ENCODE measurements around the gene USH1C.
A peak's percentile ranks its signal among the peaks of the same experiment; 100 is the strongest.

The USH1C gene

GRCh38 chr11:17498475-17498874 is 45.7 kb downstream of the USH1C start:
- Mint-ChIP-seq H3K9me3 (ENCODE audit: low read depth) (no peaks in the 10 kb centered on the region), H3K27ac (no peak overlapping the region), H3K4me3 (no peak overlapping the region), H3K4me1 (ENCODE audit: low read depth) (no peaks in the 10 kb centered on the region), H3K27me3 (no peaks in the 10 kb centered on the region), H3K36me3 (no peaks in the 10 kb centered on the region)

DNA sequence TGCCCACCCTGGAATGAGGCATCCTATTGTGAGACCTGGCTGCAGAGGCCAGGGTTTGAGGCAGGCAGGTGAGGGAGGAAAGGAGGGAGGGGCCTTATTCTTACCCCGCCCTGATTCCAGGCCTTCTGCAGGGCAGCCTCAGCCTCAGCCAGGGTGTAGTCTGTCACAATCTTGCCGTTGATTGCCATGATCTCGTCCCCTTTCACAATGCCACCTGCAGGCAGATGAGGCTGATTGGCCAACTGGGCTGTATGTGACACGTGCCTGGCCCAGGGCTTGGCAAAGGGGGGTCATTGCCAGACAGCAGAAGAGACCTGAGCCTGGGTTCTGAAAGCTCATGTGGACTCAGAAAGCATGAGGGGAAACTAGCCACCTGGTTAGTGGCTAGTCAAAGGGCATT is 46.2 kb downstream of the USH1C start:
- Mint-ChIP-seq H3K4me1 (ENCODE audit: low read depth) (no peaks in the 10 kb centered on the region), H3K27me3 (no peaks in the 10 kb centered on the region), H3K27ac (no peak overlapping the region), H3K9me3 (ENCODE audit: low read depth) (no peaks in the 10 kb centered on the region), H3K36me3 (no peaks in the 10 kb centered on the region), H3K4me3 (no peak overlapping the region)

DNA sequence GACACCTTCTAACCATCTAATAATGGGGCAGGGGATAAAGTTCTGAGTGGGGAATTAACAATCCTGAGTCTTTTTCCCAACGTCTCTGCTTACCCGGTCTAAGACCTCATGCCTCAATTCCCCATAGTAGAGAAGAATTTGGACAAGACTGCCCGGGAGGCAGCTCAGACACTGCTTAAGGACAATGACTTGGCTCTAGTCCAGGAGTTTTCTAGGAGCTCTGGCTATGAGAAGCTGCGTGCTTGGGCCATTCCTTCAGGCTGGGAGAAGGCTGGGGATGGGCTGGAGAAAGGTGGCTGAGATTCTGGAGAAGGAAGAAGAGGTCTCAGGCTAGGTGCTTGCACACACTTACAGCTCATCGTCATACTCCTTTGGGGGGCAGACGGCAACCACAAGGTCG is 47.8 kb downstream of the USH1C start:
- no peak overlapping the region for H3K27ac Mint-ChIP-seq
- H3K4me3 Mint-ChIP-seq = no peak overlapping the region
- no peaks in the 10 kb centered on the region for H3K27me3 Mint-ChIP-seq
- H3K4me1 Mint-ChIP-seq (ENCODE audit: low read depth) = no peaks in the 10 kb centered on the region
- no peaks in the 10 kb centered on the region for H3K9me3 Mint-ChIP-seq (ENCODE audit: low read depth)
- no peaks in the 10 kb centered on the region for H3K36me3 Mint-ChIP-seq

DNA sequence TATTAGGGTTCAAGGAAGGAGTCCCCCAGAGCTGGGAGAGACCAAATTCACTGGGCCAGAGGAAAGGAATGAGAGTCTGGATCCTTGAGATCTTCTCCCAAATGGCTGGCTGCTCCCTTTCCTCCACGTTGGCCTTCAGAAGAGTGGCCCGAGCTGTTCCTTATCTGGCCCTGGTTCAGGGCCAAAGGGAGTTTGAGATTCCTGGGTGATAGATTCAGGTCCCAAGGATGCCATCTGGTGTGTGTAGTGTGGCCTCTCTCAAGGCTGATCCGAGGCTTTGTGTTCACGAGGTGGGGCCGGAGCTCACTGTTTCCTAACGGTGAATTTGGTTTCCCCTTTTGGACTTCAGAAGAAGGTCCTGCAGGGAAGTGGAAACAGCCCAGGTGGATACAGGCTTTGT is 50.2 kb downstream of the USH1C start:
- Mint-ChIP-seq H3K4me1 (ENCODE audit: low read depth) (no peaks in the 10 kb centered on the region), H3K9me3 (ENCODE audit: low read depth) (no peaks in the 10 kb centered on the region), H3K27ac (no peak overlapping the region), H3K36me3 (no peaks in the 10 kb centered on the region), H3K27me3 (no peaks in the 10 kb centered on the region), H3K4me3 (no peak overlapping the region)

GRCh38 chr11:17490938-17491337 is 53.3 kb downstream of the USH1C start:
- no peaks in the 10 kb centered on the region for H3K4me1 Mint-ChIP-seq (ENCODE audit: low read depth)
- peaks cover 3% of the 10 kb centered on the region for H3K27me3 Mint-ChIP-seq
- no peak overlapping the region for H3K4me3 Mint-ChIP-seq
- no peaks in the 10 kb centered on the region for H3K36me3 Mint-ChIP-seq
- no peak overlapping the region for H3K27ac Mint-ChIP-seq
- no peaks in the 10 kb centered on the region for H3K9me3 Mint-ChIP-seq (ENCODE audit: low read depth)

GRCh38 chr11:17490232-17490631 is 54.0 kb downstream of the USH1C start:
- peaks cover 3% of the 10 kb centered on the region for H3K27me3 Mint-ChIP-seq
- no peaks in the 10 kb centered on the region for H3K36me3 Mint-ChIP-seq
- no peaks in the 10 kb centered on the region for H3K4me1 Mint-ChIP-seq (ENCODE audit: low read depth)
- no peaks in the 10 kb centered on the region for H3K9me3 Mint-ChIP-seq (ENCODE audit: low read depth)
- H3K4me3 Mint-ChIP-seq = no peak overlapping the region
- no peak overlapping the region for H3K27ac Mint-ChIP-seq

- H3K27me3 Mint-ChIP-seq = peaks cover 3% of the 10 kb centered on the region
- no peak overlapping the region for H3K27ac Mint-ChIP-seq
- H3K9me3 Mint-ChIP-seq (ENCODE audit: low read depth) = no peaks in the 10 kb centered on the region
- no peak overlapping the region for H3K4me3 Mint-ChIP-seq
- no peaks in the 10 kb centered on the region for H3K36me3 Mint-ChIP-seq
- no peaks in the 10 kb centered on the region for H3K4me1 Mint-ChIP-seq (ENCODE audit: low read depth)
Observed at GRCh38 chr11:17489751-17490150, 54.5 kb downstream of the USH1C start.

- Mint-ChIP-seq H3K27me3 (peaks cover 6% of the 10 kb centered on the region), H3K4me3 (no peak overlapping the region), H3K27ac (no peak overlapping the region), H3K4me1 (ENCODE audit: low read depth) (no peaks in the 10 kb centered on the region), H3K36me3 (peaks cover under 1% of the 10 kb centered on the region), H3K9me3 (ENCODE audit: low read depth) (peaks cover 6% of the 10 kb centered on the region)
Observed at GRCh38 chr11:17488563-17488962, 55.7 kb downstream of the USH1C start.

DNA sequence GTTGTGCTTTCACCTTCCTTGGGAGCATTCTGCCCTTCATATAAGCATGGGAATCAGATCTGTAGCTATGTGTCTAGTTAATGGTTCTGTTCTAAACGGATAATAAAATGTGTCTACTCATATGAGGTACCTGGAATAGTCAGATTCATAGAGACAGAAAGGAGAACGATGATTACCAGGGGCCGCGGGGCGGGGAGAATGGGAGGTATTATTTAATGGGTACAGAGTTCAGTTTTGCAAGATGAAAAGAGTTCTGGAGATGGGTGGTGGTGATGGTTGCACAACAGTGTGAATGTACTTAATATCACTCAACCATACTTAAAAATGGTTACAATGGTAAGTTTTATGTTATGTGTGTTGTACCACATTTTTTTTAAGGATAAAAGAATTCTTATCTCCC is 57.6 kb downstream of the USH1C start:
- Mint-ChIP-seq H3K4me1 (ENCODE audit: low read depth) (no peaks in the 10 kb centered on the region), H3K36me3 (peaks cover 3% of the 10 kb centered on the region), H3K27me3 (peaks cover 8% of the 10 kb centered on the region), H3K4me3 (no peak overlapping the region), H3K9me3 (ENCODE audit: low read depth) (peaks cover 9% of the 10 kb centered on the region), H3K27ac (no peak overlapping the region)

- peaks cover 15% of the 10 kb centered on the region for H3K27me3 Mint-ChIP-seq
- H3K27ac Mint-ChIP-seq = no peak overlapping the region
- peaks cover 3% of the 10 kb centered on the region for H3K36me3 Mint-ChIP-seq
- no peak overlapping the region for H3K4me3 Mint-ChIP-seq
- peaks cover 9% of the 10 kb centered on the region for H3K9me3 Mint-ChIP-seq (ENCODE audit: low read depth)
- peaks cover 2% of the 10 kb centered on the region for H3K4me1 Mint-ChIP-seq (ENCODE audit: low read depth)
Observed at GRCh38 chr11:17483505-17483904, 60.7 kb downstream of the USH1C start.

DNA sequence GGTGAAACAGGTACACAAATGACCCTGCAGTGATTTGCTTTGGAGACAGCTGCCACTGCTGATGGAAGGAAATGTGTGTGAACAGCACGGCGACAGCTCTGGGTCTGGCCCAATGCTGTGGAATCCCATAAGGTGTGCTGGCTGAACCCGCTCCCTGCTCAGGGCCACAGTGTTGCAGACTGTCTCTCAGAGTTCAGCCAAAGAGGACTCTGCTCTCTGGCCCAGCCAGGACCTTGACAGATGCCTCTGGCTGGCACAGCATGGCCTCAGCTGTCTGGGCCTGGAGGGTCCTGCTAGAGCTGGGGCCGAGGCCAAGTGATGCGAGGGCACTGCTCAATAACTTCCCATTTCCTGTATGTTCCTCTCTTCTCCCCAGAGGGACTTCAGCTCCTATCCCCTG is 62.3 kb downstream of the USH1C start:
- H3K9me3 Mint-ChIP-seq (ENCODE audit: low read depth) = peaks cover 9% of the 10 kb centered on the region
- H3K4me1 Mint-ChIP-seq (ENCODE audit: low read depth) = peaks cover 2% of the 10 kb centered on the region
- H3K4me3 Mint-ChIP-seq = no peak overlapping the region
- H3K27me3 Mint-ChIP-seq = peaks cover 19% of the 10 kb centered on the region
- no peak overlapping the region for H3K27ac Mint-ChIP-seq
- peaks cover 3% of the 10 kb centered on the region for H3K36me3 Mint-ChIP-seq

- no peak overlapping the region for H3K27ac Mint-ChIP-seq
- H3K4me3 Mint-ChIP-seq = no peak overlapping the region
- peaks cover 27% of the 10 kb centered on the region for H3K27me3 Mint-ChIP-seq
- H3K9me3 Mint-ChIP-seq (ENCODE audit: low read depth) = peaks cover 9% of the 10 kb centered on the region
- H3K36me3 Mint-ChIP-seq = peaks cover 3% of the 10 kb centered on the region
- peaks cover 4% of the 10 kb centered on the region for H3K4me1 Mint-ChIP-seq (ENCODE audit: low read depth)
Observed at GRCh38 chr11:17479284-17480214, 64.7 kb downstream of the USH1C start.

- Mint-ChIP-seq H3K4me1 (ENCODE audit: low read depth) (peaks cover 4% of the 10 kb centered on the region), H3K4me3 (no peak overlapping the region), H3K27ac (no peak overlapping the region), H3K27me3 (peaks cover 29% of the 10 kb centered on the region), H3K9me3 (ENCODE audit: low read depth) (no peaks in the 10 kb centered on the region), H3K36me3 (no peaks in the 10 kb centered on the region)
Observed at GRCh38 chr11:17478070-17478469, 66.1 kb downstream of the USH1C start.

- H3K27ac Mint-ChIP-seq = no peak overlapping the region
- peaks cover 4% of the 10 kb centered on the region for H3K4me1 Mint-ChIP-seq (ENCODE audit: low read depth)
- peak overlapping the region; percentile 20 for H3K4me3 Mint-ChIP-seq
- peaks cover 30% of the 10 kb centered on the region for H3K27me3 Mint-ChIP-seq
- no peaks in the 10 kb centered on the region for H3K9me3 Mint-ChIP-seq (ENCODE audit: low read depth)
- H3K36me3 Mint-ChIP-seq = no peaks in the 10 kb centered on the region
Observed at GRCh38 chr11:17477361-17477760, 66.9 kb downstream of the USH1C start.

- peak overlapping the region; percentile 20 for H3K4me3 Mint-ChIP-seq
- H3K27me3 Mint-ChIP-seq = peaks cover 30% of the 10 kb centered on the region
- H3K9me3 Mint-ChIP-seq (ENCODE audit: low read depth) = no peaks in the 10 kb centered on the region
- H3K4me1 Mint-ChIP-seq (ENCODE audit: low read depth) = peaks cover 4% of the 10 kb centered on the region
- no peaks in the 10 kb centered on the region for H3K36me3 Mint-ChIP-seq
- H3K27ac Mint-ChIP-seq = no peak overlapping the region
Observed at GRCh38 chr11:17477084-17477333, 67.2 kb downstream of the USH1C start.

Measured in activated naive CD8-positive, alpha-beta T cell (primary cell).